ENCODE measurements around the gene BRIP1. TPM values are rescaled to one million over a fixed set of nuclear protein-coding genes. Genes with fewer than 3 reads are reported as not detected.

The BRIP1 gene
- total and polyA plus RNA-seq, 10 of the 15 experiments (the other 5 are each of a cell fraction or from before 2014, with no cell fraction given) = 4.0 to 24.2 (median 12.8) TPM

GRCh38 chr17:61832463-61832862 lies 30.9 kb downstream of the BRIP1 start:
- no peak overlapping the region for H3K9ac ChIP-seq (ENCODE audit: control insufficient read depth, insufficient read depth, low read length)
- H3K4me3 ChIP-seq = no peak overlapping the region
- CTCF ChIA-PET = interaction anchor here (0.8 to 2.5 kb wide), 3 partner anchors 8 to 277 kb away, joined by 3 to 7 read pairs (median 4); no protein-coding TSS in a partner anchor
- RAD21 ChIA-PET (ENCODE audit: unreplicated experiment) = interaction anchor here (1.5 kb wide), 1 partner anchor 196 kb away, joined by 7 read pairs; no protein-coding TSS in a partner anchor
- H3K27ac ChIP-seq (ENCODE audit: control insufficient read depth, insufficient read depth) = no peak overlapping the region
- no peaks in the 10 kb centered on the region for H3K79me2 ChIP-seq (ENCODE audit: control insufficient read depth, insufficient read depth, low read length)
- no peak for FAIRE-seq
- peaks cover 4% of the 10 kb centered on the region; the same call in 2 of the 3 replicates for H3K9me3 ChIP-seq (replicated peaks; ENCODE audit: control insufficient read depth, insufficient read depth, low read length)
- no TSS peak for BruUV-seq (replicated peaks)
- in situ Hi-C loops (cut with MboI) (no loop called here), intact Hi-C loops (cut with micrococcal nuclease; ENCODE audit: unreplicated experiment) (no loop called here)
- WGBS (ENCODE audit: insufficient coverage, insufficient replicate concordance, low lambda C conversion rate, missing lambda C conversion rate) = 100% methylated on average over 3 of the region's 3 CpGs
- no peaks in the 10 kb centered on the region for H3K27me3 ChIP-seq (replicated peaks in 1 of 2; ENCODE audit: control insufficient read depth in 2 of 2, insufficient read depth in 2 of 2, low read length in 1 of 2)
- SMC1A ChIA-PET (ENCODE audit: uncharacterized antibody, unreplicated experiment) = interaction anchor here (0.9 to 1.8 kb wide), 4 partner anchors 114 to 420 kb away, joined by 3 to 4 read pairs (median 4); no protein-coding TSS in a partner anchor
- H2AFZ ChIP-seq (ENCODE audit: control insufficient read depth, low read depth, low read length) = no peak overlapping the region
- no peak overlapping the region for H3K4me2 ChIP-seq (ENCODE audit: control insufficient read depth, insufficient read depth)
- DNase-seq (ENCODE audit: low read depth, low spot score) = no peak
- H3K4me1 ChIP-seq (ENCODE audit: control insufficient read depth, insufficient read depth, low read length) = no peaks in the 10 kb centered on the region
- POLR2A ChIA-PET = no interaction called here
- ATAC-seq = no peak
- no peaks in the 10 kb centered on the region for H4K20me1 ChIP-seq (ENCODE audit: control insufficient read depth, insufficient read depth)
- H3K36me3 ChIP-seq (ENCODE audit: control insufficient read depth in 2 of 2, insufficient read depth in 2 of 2, low read length in 1 of 2) = peaks cover 2 to 4% of the 10 kb centered on the region in 2 experiments; a peak in 1 of 4 replicates
- TF ChIP-seq SUPT20H (IDR thresholded peaks at IDR 0.05; ENCODE audit: borderline replicate concordance, control insufficient read depth, low read depth, low read length) (no peak), SMAD5 (IDR thresholded peaks at IDR 0.05; ENCODE audit: low read depth) (no peak), NBN (IDR thresholded peaks at IDR 0.05) (no peak), ETV6 (conservative IDR thresholded peaks at IDR 0.05 in 1 of 2, IDR thresholded peaks at IDR 0.05 in 1 of 2; ENCODE audit: borderline replicate concordance in 1 of 2, low read depth in 1 of 2) (peak in 1 of 2 experiments; percentile 54; a peak in 1 of 4 replicates), ZNF622 (IDR thresholded peaks at IDR 0.05) (no peak), LARP7 (IDR thresholded peaks at IDR 0.05) (no peak), CBFB (IDR thresholded peaks at IDR 0.05; ENCODE audit: low read depth) (no peak), ZSCAN29 (IDR thresholded peaks at IDR 0.05) (no peak), BCL3 (IDR thresholded peaks at IDR 0.05; ENCODE audit: borderline replicate concordance, insufficient read depth, low read depth, low read length, poor library complexity, severe bottlenecking) (no peak), SMARCA5 (IDR thresholded peaks at IDR 0.05) (no peak), NFXL1 (IDR thresholded peaks at IDR 0.05; ENCODE audit: borderline replicate concordance) (peak; percentile 52; the same call in 1 of the 2 replicates), PKNOX1 (IDR thresholded peaks at IDR 0.05) (no peak), CHD4 (IDR thresholded peaks at IDR 0.05) (no peak), PML (IDR thresholded peaks at IDR 0.05; ENCODE audit: low read length) (no peak), ZNF217 (IDR thresholded peaks at IDR 0.05) (no peak), CUX1 (IDR thresholded peaks at IDR 0.05; ENCODE audit: insufficient replicate concordance, low read depth, low read length) (no peak), BRCA1 (IDR thresholded peaks at IDR 0.05; ENCODE audit: low read depth, low read length) (no peak)
